GM12865 (cell line): ENCODE measurements around the gene CCNL2.

Source experiments
- DNase-seq: peaks from one replicate; pipeline ENCODE4 v3.0.0; 2010; ENCODE audit warnings: low read depth
- H3K4me3 ChIP-seq: 2 replicates; pipeline ENCODE4 v1.5.1; 2011; ENCODE audit warnings: mild to moderate bottlenecking, low read depth, low read length, control low read depth
- CTCF ChIP-seq: IDR thresholded peaks from 2 replicates; pipeline ENCODE4 v1.5.1; 2011; ENCODE audit warnings: low read length, control low read depth, low read depth, inconsistent platforms; ENCODE audit not compliant: insufficient read depth; ENCODE audit errors: missing control alignments

CCNL2 gene

GRCh38 chr1:1398677-1399186 is 403 bp downstream of the CCNL2 start:
- TF ChIP-seq CTCF = no peak
- no peak for DNase-seq
- peak overlapping the region; percentile 76 for H3K4me3 ChIP-seq

GRCh38 chr1:1397839-1398523 is 1.2 kb downstream of the CCNL2 start:
- TF ChIP-seq CTCF = no peak
- H3K4me3 ChIP-seq = peak overlapping the region; percentile 76
- DNase-seq = no peak

GRCh38 chr1:1395166-1395565 is 4.0 kb downstream of the CCNL2 start:
- no peak overlapping the region for H3K4me3 ChIP-seq
- DNase-seq = no peak
- TF ChIP-seq CTCF = no peak

GRCh38 chr1:1394116-1394515 is 5.0 kb downstream of the CCNL2 start:
- no peak for DNase-seq
- H3K4me3 ChIP-seq = no peak overlapping the region
- no peak for TF ChIP-seq CTCF

GRCh38 chr1:1393428-1393827 is 5.7 kb downstream of the CCNL2 start:
- TF ChIP-seq CTCF = no peak
- no peak overlapping the region for H3K4me3 ChIP-seq
- DNase-seq = no peak

GRCh38 chr1:1393014-1393413 is 6.1 kb downstream of the CCNL2 start:
- no peak for DNase-seq
- no peak for TF ChIP-seq CTCF
- no peak overlapping the region for H3K4me3 ChIP-seq

- no peak overlapping the region for H3K4me3 ChIP-seq
- DNase-seq = no peak
- TF ChIP-seq CTCF = no peak
Observed at GRCh38 chr1:1391225-1391624, 7.9 kb downstream of the CCNL2 start.
